Activated CD8-positive, alpha-beta T cell treated with anti-CD3 and anti-CD28 coated beads for 36 hours (primary cell): ENCODE results near the gene CACNA1E. TPM values are rescaled to one million over a fixed set of nuclear protein-coding genes. Genes with fewer than 3 reads are reported as not detected.

Source experiments
- ATAC-seq: fragments of 200-7000 bp; cut with Tn5 transposase; one replicate; pipeline ENCODE4 v1.10.0; 2021; ENCODE audit warnings: mild to moderate bottlenecking, moderate library complexity
- CTCF ChIA-PET: fragments of 350-600 bp; sonication (Branson Sonifier 250); formaldehyde crosslinking; loops from one replicate; lab custom pipeline; 2021; ENCODE audit warnings: antibody characterized with exemption; lab: Charles Lee
- POLR2A ChIA-PET: fragments of 350-600 bp; sonication (Branson Sonifier 250); formaldehyde crosslinking; loops from one replicate; lab custom pipeline; 2021; ENCODE audit warnings: antibody characterized with exemption; lab: Charles Lee
- DNase-seq: peaks from one replicate; pipeline ENCODE4 v3.0.0-alpha.2; 2020
- H3K27ac Mint-ChIP-seq: one replicate; pipeline ENCODE4 v1.8.0; 2021; ENCODE audit warnings: mild to moderate bottlenecking, mixed read lengths
- H3K27me3 Mint-ChIP-seq: one replicate; pipeline ENCODE4 v1.8.0; 2021; ENCODE audit warnings: mixed read lengths
- H3K36me3 Mint-ChIP-seq: one replicate; pipeline ENCODE4 v1.8.0; 2021; ENCODE audit warnings: low read depth, mixed read lengths
- H3K4me1 Mint-ChIP-seq: one replicate; pipeline ENCODE4 v1.8.0; 2021; ENCODE audit warnings: low read depth, mixed read lengths
- H3K4me3 Mint-ChIP-seq: one replicate; pipeline ENCODE4 v1.8.0; 2021; ENCODE audit warnings: mild to moderate bottlenecking, moderate library complexity, mixed read lengths
- H3K9me3 Mint-ChIP-seq: one replicate; pipeline ENCODE4 v1.8.0; 2021; ENCODE audit warnings: mixed read lengths
- CTCF ChIP-seq: fragments of 200-600 bp; IDR thresholded peaks from one replicate; pipeline ENCODE4 v1.8.0; 2022; ENCODE audit warnings: antibody characterized with exemption, mild to moderate bottlenecking
- intact Hi-C: fragments of 100-400 bp; cut with micrococcal nuclease; formaldehyde crosslinking; loops from one replicate; pipeline ENCODE4 v1.10.0; 2022
- total RNA-seq, 2 experiments: library from RNA; stranded (reverse); gene quantifications; one replicate each; pipeline ENCODE4 v1.2.3, GENCODE V29; 2021

CACNA1E gene
- total RNA-seq, 2 experiments from 2014 or later, result not detected

GRCh38 chr1:181612100-181612499, 128.8 kb downstream of the CACNA1E start:
- H3K4me3 Mint-ChIP-seq, result no peak overlapping the region
- DNase-seq (no peak), ATAC-seq (no peak)
- H3K9me3 Mint-ChIP-seq, result no peaks in the 10 kb centered on the region
- intact Hi-C loops, result no loop called here
- no peak for TF ChIP-seq CTCF
- no peaks in the 10 kb centered on the region for H3K4me1 Mint-ChIP-seq
- POLR2A ChIA-PET, result no interaction called here
- peaks cover 7% of the 10 kb centered on the region for H3K27me3 Mint-ChIP-seq
- H3K27ac Mint-ChIP-seq, result no peak overlapping the region
- CTCF ChIA-PET, result no interaction called here
- H3K36me3 Mint-ChIP-seq, result no peaks in the 10 kb centered on the region

- Mint-ChIP-seq H3K4me3 (no peak overlapping the region), H3K36me3 (no peaks in the 10 kb centered on the region), H3K27ac (no peak overlapping the region), H3K9me3 (no peaks in the 10 kb centered on the region), H3K27me3 (peaks cover 4% of the 10 kb centered on the region), H3K4me1 (no peaks in the 10 kb centered on the region)
- ATAC-seq, result no peak
- intact Hi-C loops, result no loop called here
- ChIA-PET CTCF (no interaction called here), POLR2A (interaction anchor here (0.7 kb wide), 1 partner anchor 422 kb away, joined by 3 read pairs; no protein-coding TSS in a partner anchor)
- DNase-seq, result no peak
- TF ChIP-seq CTCF, result no peak
Observed at GRCh38 chr1:181618559-181618958, 135.2 kb downstream of the CACNA1E start.

DNA sequence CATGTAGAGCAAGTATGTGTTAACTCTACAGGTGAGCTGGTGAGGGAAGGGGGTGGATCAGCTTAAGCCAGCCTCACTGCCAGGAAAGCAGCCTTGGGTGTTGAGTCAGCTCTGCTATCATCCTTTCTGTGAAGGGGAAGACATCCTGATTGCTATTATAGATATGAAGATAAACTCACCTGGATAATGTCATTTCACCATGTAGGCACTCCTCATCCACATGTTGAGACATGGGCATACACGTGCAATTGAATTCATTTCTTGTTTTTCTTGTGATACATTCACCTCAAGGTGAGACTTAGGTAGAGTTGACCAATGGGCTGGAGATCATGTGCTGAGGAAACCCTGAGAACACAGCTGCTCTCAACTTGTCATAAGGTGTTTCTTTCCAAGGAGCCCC, 136.9 kb downstream of the CACNA1E start:
- TF ChIP-seq CTCF, result no peak
- no peaks in the 10 kb centered on the region for H3K9me3 Mint-ChIP-seq
- H3K4me1 Mint-ChIP-seq, result no peaks in the 10 kb centered on the region
- DNase-seq (no peak), ATAC-seq (no peak)
- H3K36me3 Mint-ChIP-seq, result no peaks in the 10 kb centered on the region
- no peak overlapping the region for H3K4me3 Mint-ChIP-seq
- ChIA-PET CTCF (no interaction called here), POLR2A (no interaction called here)
- no peak overlapping the region for H3K27ac Mint-ChIP-seq
- peaks cover 4% of the 10 kb centered on the region for H3K27me3 Mint-ChIP-seq
- intact Hi-C loops, result no loop called here

DNA sequence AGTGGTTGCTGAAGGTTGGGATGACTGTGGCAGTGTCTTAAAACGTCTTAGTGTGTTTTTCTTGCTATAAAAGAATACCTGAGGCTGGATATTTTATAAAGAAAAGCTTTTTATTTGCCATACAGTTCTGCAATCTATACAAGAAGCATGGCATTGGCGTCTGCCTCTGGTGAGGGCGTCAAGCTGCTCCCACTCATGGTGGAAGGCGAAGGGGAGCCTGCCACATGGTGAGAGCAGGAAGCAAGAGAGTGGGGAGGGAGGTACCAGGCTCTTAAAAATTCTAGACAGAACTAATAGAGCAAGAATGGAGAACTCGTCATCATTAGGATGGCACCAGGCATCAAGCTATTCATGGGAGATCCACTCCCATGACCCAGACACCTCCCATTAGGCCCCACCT, 140.5 kb downstream of the CACNA1E start:
- CTCF ChIA-PET, result no interaction called here
- intact Hi-C loops, result no loop called here
- no peak for TF ChIP-seq CTCF
- no peaks in the 10 kb centered on the region for H3K9me3 Mint-ChIP-seq
- H3K36me3 Mint-ChIP-seq, result no peaks in the 10 kb centered on the region
- H3K27ac Mint-ChIP-seq, result no peak overlapping the region
- POLR2A ChIA-PET, result no interaction called here
- H3K27me3 Mint-ChIP-seq, result peaks cover 7% of the 10 kb centered on the region
- DNase-seq, result no peak
- no peak overlapping the region for H3K4me3 Mint-ChIP-seq
- no peaks in the 10 kb centered on the region for H3K4me1 Mint-ChIP-seq
- no peak for ATAC-seq

DNA sequence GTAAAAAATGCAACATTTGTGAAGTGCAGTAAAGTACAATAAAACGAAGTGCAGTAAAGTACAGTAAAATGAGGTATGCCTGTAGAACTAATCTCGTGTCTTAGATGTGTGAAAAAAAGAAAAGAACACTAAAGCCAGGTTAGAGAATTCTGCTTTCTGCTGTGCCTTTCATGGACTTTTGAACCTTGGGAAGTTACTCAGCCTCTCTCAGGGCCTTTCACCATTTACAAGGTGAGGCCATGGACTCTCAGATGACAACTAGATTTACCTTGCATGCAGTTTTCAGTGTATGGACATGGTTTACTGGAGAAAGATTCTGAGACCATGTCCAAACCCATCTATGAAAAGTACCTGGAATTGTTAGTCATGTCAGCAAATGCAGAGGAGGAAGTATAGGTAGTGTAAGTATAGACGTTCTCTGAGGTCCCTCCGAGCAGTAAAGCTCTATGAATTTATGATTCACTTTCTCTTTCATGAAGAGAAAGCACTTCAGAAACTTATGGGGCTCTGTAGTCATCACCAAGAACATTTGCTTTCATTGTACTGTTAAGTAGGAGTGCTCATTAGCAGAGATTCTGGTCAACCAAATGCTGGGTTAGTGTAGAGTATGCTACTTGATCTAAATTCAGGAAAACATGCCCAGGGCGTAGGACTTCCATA, 143.1 kb downstream of the CACNA1E start:
- TF ChIP-seq CTCF, result no peak
- Mint-ChIP-seq H3K4me3 (no peak overlapping the region), H3K27me3 (peaks cover 11% of the 10 kb centered on the region), H3K36me3 (no peaks in the 10 kb centered on the region), H3K27ac (no peak overlapping the region), H3K4me1 (no peaks in the 10 kb centered on the region), H3K9me3 (no peaks in the 10 kb centered on the region)
- ChIA-PET POLR2A (no interaction called here), CTCF (no interaction called here)
- intact Hi-C loops, result no loop called here
- DNase-seq, result no peak
- ATAC-seq, result no peak
